A549 (cell line): ENCODE data around the gene OGA. TPM values are rescaled to one million over a fixed set of nuclear protein-coding genes. Genes with fewer than 3 reads are reported as not detected.

Source experiments
- ATAC-seq, 2 experiments: fragments of 200-7000 bp in 1 of 2; fragments of >200 bp in 1 of 2; cut with Nextera tagmentation in 1 of 2; cut with Tn5 transposase in 1 of 2; 3 replicates each; pipeline versions ENCODE4 v1.8.0 to v1.9.1; 2018 to 2020; ENCODE audit warnings: mild to moderate bottlenecking in 1 of 2, moderate library complexity in 1 of 2
- CTCF ChIA-PET: fragments of 300-600 bp; sonication (Branson Sonifier 250); formaldehyde crosslinking; extraction: SDS; loops from one replicate; lab custom pipeline; 2021; ENCODE audit warnings: antibody characterized with exemption, inconsistent platforms; lab: Yijun Ruan, JAX
- POLR2A ChIA-PET: fragments of 350-600 bp; formaldehyde crosslinking; extraction: SDS; loops from one replicate; lab custom pipeline; 2021; ENCODE audit warnings: antibody characterized with exemption, inconsistent platforms; lab: Yijun Ruan, JAX
- DNase-seq, 2 experiments: peaks; one replicate each; pipeline versions ENCODE4 v3.0.0 to v3.0.0-alpha.2; 2011 to 2016; ENCODE audit warnings: low read depth in 1 of 2, low spot score in 1 of 2
- FAIRE-seq: peaks from 2 replicates; lab custom pipeline; 2011; peaks lifted over from hg19 to GRCh38; lab: Jason Lieb, UNC
- H3K27ac ChIP-seq, 2 experiments: fragments of >200 bp; sonication (Bioruptor Twin); formaldehyde crosslinking; 3 replicates each; pipeline ENCODE4 v1.5.1; 2016 to 2017
- H3K4me1 ChIP-seq: fragments of >200 bp; sonication (Bioruptor Twin); formaldehyde crosslinking; 3 replicates; pipeline ENCODE4 v1.6.1; 2016
- H3K4me2 ChIP-seq: fragments of >200 bp; sonication (Bioruptor Twin); formaldehyde crosslinking; 3 replicates; pipeline ENCODE4 v1.6.1; 2016
- H3K4me3 ChIP-seq: fragments of >200 bp; sonication (Bioruptor Twin); formaldehyde crosslinking; 3 replicates; pipeline ENCODE4 v1.5.1; 2016
- H3K9me3 ChIP-seq: fragments of >200 bp; sonication (Bioruptor Twin); formaldehyde crosslinking; 3 replicates; pipeline ENCODE4 v1.6.1; 2016
- BCL3 ChIP-seq: fragments of >200 bp; sonication (Bioruptor Twin); formaldehyde crosslinking; IDR thresholded peaks from 3 replicates; pipeline ENCODE4 v1.6.1; 2016
- CEBPB ChIP-seq, 2 experiments: fragments of >200 bp in 1 of 2; sonication (Bioruptor Twin) in 1 of 2; formaldehyde crosslinking in 1 of 2; IDR thresholded peaks; 2 replicates each; pipeline ENCODE4 v1.6.1; 2012 to 2016
- CHD2 ChIP-seq: fragments of 150-350 bp; IDR thresholded peaks from 2 replicates; pipeline ENCODE4 v1.6.1; 2014; ENCODE audit warnings: low read length; ENCODE audit not compliant: partially characterized antibody
- CHD4 ChIP-seq: fragments of 200-600 bp; sonication (generic); IDR thresholded peaks from 2 replicates; pipeline ENCODE4 v1.6.1; 2016; ENCODE audit warnings: antibody characterized with exemption, mild to moderate bottlenecking, borderline replicate concordance
- E2F6 ChIP-seq: IDR thresholded peaks from 2 replicates; pipeline ENCODE4 v1.6.1; 2012; ENCODE audit warnings: low read depth, borderline replicate concordance
- EHMT2 ChIP-seq: fragments of 200-600 bp; sonication (generic); IDR thresholded peaks from 2 replicates; pipeline ENCODE4 v1.6.1; 2016; ENCODE audit warnings: antibody characterized with exemption, low read depth, mild to moderate bottlenecking, moderate library complexity
- ELK1 ChIP-seq: fragments of 150-350 bp; IDR thresholded peaks from 2 replicates; pipeline ENCODE4 v1.6.1; 2014; ENCODE audit warnings: low read depth, mild to moderate bottlenecking, low read length
- EP300 ChIP-seq, 2 experiments: fragments of >200 bp; sonication (Bioruptor Twin); formaldehyde crosslinking; IDR thresholded peaks; 2 replicates in 1 of 2; 3 replicates in 1 of 2; pipeline ENCODE4 v1.6.1; 2016 to 2017
- FOSL2 ChIP-seq, 2 experiments: fragments of 450-650 bp in 1 of 2; fragments of >200 bp in 1 of 2; sonication (Bioruptor Twin) in 1 of 2; formaldehyde crosslinking; IDR thresholded peaks; 2 replicates each; pipeline versions ENCODE4 v1.5.0 to v1.6.1; 2016 to 2020; ENCODE audit warnings: mild to moderate bottlenecking in 1 of 2, moderate library complexity in 1 of 2
- GATA3 ChIP-seq: IDR thresholded peaks from 2 replicates; pipeline ENCODE4 v1.6.1; 2012; ENCODE audit warnings: borderline replicate concordance
- HES2 ChIP-seq: fragments of >200 bp; sonication (Bioruptor Twin); formaldehyde crosslinking; IDR thresholded peaks from 2 replicates; pipeline ENCODE4 v1.6.1; 2016
- HOXA7 ChIP-seq: fragments of 250-450 bp; sonication (Bioruptor Pico); IDR thresholded peaks from 2 replicates; pipeline ENCODE4 v1.5.0; 2020; ENCODE audit warnings: mild to moderate bottlenecking, moderate library complexity
- HOXB13 ChIP-seq: fragments of 250-450 bp; sonication (Bioruptor Pico); IDR thresholded peaks from 2 replicates; pipeline ENCODE4 v1.5.0; 2020; ENCODE audit warnings: low read depth, mild to moderate bottlenecking, moderate library complexity
- HOXB5 ChIP-seq: fragments of 250-450 bp; sonication (Bioruptor Pico); IDR thresholded peaks from 2 replicates; pipeline ENCODE4 v1.5.0; 2020; ENCODE audit warnings: mild to moderate bottlenecking, moderate library complexity
- MAFK ChIP-seq: fragments of 450-650 bp; IDR thresholded peaks from 2 replicates; pipeline ENCODE4 v1.6.1; 2014; ENCODE audit not compliant: partially characterized antibody
- MAX ChIP-seq: IDR thresholded peaks from 2 replicates; pipeline ENCODE4 v1.6.1; 2012
- NFE2L2 ChIP-seq: fragments of 150-350 bp; conservative IDR thresholded peaks from 2 replicates; pipeline ENCODE4 v1.6.1; 2014; ENCODE audit warnings: low read length
- NPAS2 ChIP-seq: fragments of 250-450 bp; sonication (Bioruptor Pico); IDR thresholded peaks from 2 replicates; pipeline ENCODE4 v1.8.0; 2022; ENCODE audit warnings: mild to moderate bottlenecking, moderate library complexity, borderline replicate concordance
- PHF8 ChIP-seq: fragments of 200-600 bp; sonication (generic); IDR thresholded peaks from 2 replicates; pipeline ENCODE4 v1.6.1; 2016; ENCODE audit warnings: low read depth, mild to moderate bottlenecking, antibody characterized with exemption, moderate library complexity, borderline replicate concordance
- RAD21 ChIP-seq, 2 experiments: fragments of >200 bp in 1 of 2; sonication (Bioruptor Twin) in 1 of 2; formaldehyde crosslinking in 1 of 2; IDR thresholded peaks in 1 of 2; conservative IDR thresholded peaks in 1 of 2; 2 replicates in 1 of 2; 3 replicates in 1 of 2; pipeline ENCODE4 v1.6.1; 2012 to 2018; ENCODE audit warnings: inconsistent platforms in 1 of 2
- RCOR1 ChIP-seq: fragments of 150-350 bp; IDR thresholded peaks from 2 replicates; pipeline ENCODE4 v1.6.1; 2014; ENCODE audit warnings: antibody characterized with exemption, low read length, low read depth
- RNF2 ChIP-seq: fragments of 200-600 bp; sonication (generic); IDR thresholded peaks from 2 replicates; pipeline ENCODE4 v1.6.1; 2016; ENCODE audit warnings: low read depth, mild to moderate bottlenecking, antibody characterized with exemption, moderate library complexity, borderline replicate concordance
- USF2 ChIP-seq: fragments of 450-650 bp; IDR thresholded peaks from 2 replicates; pipeline ENCODE4 v1.6.1; 2014; ENCODE audit warnings: antibody characterized with exemption
- ZC3H11A ChIP-seq: fragments of 450-650 bp; IDR thresholded peaks from 2 replicates; pipeline ENCODE4 v1.6.1; 2014; ENCODE audit warnings: antibody characterized with exemption, mild to moderate bottlenecking
- ZFP36 ChIP-seq: fragments of 450-650 bp; IDR thresholded peaks from 2 replicates; pipeline ENCODE4 v1.6.1; 2014; ENCODE audit warnings: borderline replicate concordance; ENCODE audit not compliant: partially characterized antibody
- ZNF302 ChIP-seq: fragments of 250-450 bp; sonication (Bioruptor Pico); IDR thresholded peaks from 2 replicates; pipeline ENCODE4 v1.9.0; 2021; ENCODE audit warnings: inconsistent platforms, mild to moderate bottlenecking, moderate library complexity
- WGBS: methylation state at CpG from one replicate; pipeline ENCODE4 v1.1.6; 2017; ENCODE audit errors: missing lambda C conversion rate; 5-methylcytosine and 5-hydroxymethylcytosine counted together
- polyA plus RNA-seq, 4 experiments: library from polyadenylated mRNA; depleted of rRNA in 3 of 4; stranded (reverse); fragments of >200 nt; fragmentation: RNase III in 1 of 4; extraction: RNeasy Plus Mini Kit Qiagen cat#74134 plus additional on column Dnase treatment in 1 of 4; gene quantifications; 2 replicates in 3 of 4; 3 replicates in 1 of 4; pipeline ENCODE4 v1.2.3, GENCODE V29; 2011 to 2017

The OGA gene
- polyA plus RNA-seq, 2 of the 4 experiments (the other 2 are of a cell fraction): 40.3 to 79.1 TPM

- Histone ChIP-seq H3K4me3 (no peak overlapping the region), H3K27ac (no peak overlapping the region), H3K9me3 (no peaks in the 10 kb centered on the region), H3K4me1 (peaks cover 13% of the 10 kb centered on the region), H3K4me2 (no peak overlapping the region)
- 89% methylated on average over 4 of the region's 4 CpGs for WGBS
- ATAC-seq (no peak), DNase-seq (no peak), FAIRE-seq (no peak)
- CTCF ChIA-PET: interaction anchor here (0.6 to 8.0 kb wide), 37 partner anchors 8 to 984 kb away, joined by 3 to 126 read pairs (median 4); partner anchors contain the start of genes KCNIP2 and OGA
- POLR2A ChIA-PET: no interaction called here
- no peak for TF ChIP-seq ELK1
- no peak for TF ChIP-seq MAX
- TF ChIP-seq MAFK: no peak
- TF ChIP-seq ZC3H11A: no peak
- TF ChIP-seq RCOR1: no peak
- TF ChIP-seq HES2: no peak
- TF ChIP-seq PHF8: no peak
- TF ChIP-seq CEBPB (IDR thresholded peaks at IDR 0.05): no peak
- TF ChIP-seq ZNF302 (CRISPR knock-in tag): no peak
- no peak for TF ChIP-seq RNF2
- TF ChIP-seq HOXB13 (CRISPR knock-in tag): no peak
- no peak for TF ChIP-seq ZFP36
- no peak for TF ChIP-seq EP300 (IDR thresholded peaks at IDR 0.05)
- no peak for TF ChIP-seq E2F6
These were observed 17.1 kb upstream of the OGA start for GRCh38 chr10:101835362-101835761.

GRCh38 chr10:101834341-101834740 is 16.1 kb upstream of the OGA start:
- CTCF ChIA-PET: interaction anchor here (4.1 to 8.0 kb wide), 3 partner anchors 9 to 175 kb away, joined by 46 to 126 read pairs (median 47); partner anchors contain the start of genes KCNIP2 and OGA
- POLR2A ChIA-PET: no interaction called here
- TF ChIP-seq RAD21 (conservative IDR thresholded peaks at IDR 0.05 in 1 of 2, IDR thresholded peaks at IDR 0.05 in 1 of 2) (no peak), CHD2 (no peak), RCOR1 (no peak), CHD4 (no peak), NPAS2 (CRISPR knock-in tag) (no peak), NFE2L2 (no peak), CEBPB (IDR thresholded peaks at IDR 0.05) (no peak), USF2 (no peak), RNF2 (no peak), FOSL2 (IDR thresholded peaks at IDR 0.05) (no peak), FOSL2 (CRISPR knock-in tag; IDR thresholded peaks at IDR 0.05) (no peak), HOXA7 (no peak), HOXB5 (CRISPR knock-in tag) (no peak), BCL3 (no peak), GATA3 (no peak), HOXB13 (CRISPR knock-in tag) (no peak), EHMT2 (no peak)
- ATAC-seq (no peak), DNase-seq (no peak), FAIRE-seq (no peak)
- 89% methylated on average over 8 of the region's 8 CpGs for WGBS
- Histone ChIP-seq H3K4me1 (peaks cover 18% of the 10 kb centered on the region), H3K4me2 (no peak overlapping the region), H3K27ac (no peak overlapping the region), H3K4me3 (no peak overlapping the region), H3K9me3 (no peaks in the 10 kb centered on the region)
